CD4-positive, alpha-beta T cell treated with Interleukin-1 beta for 1 hour (primary cell): Measurements from ENCODE around the gene PCDHB3.
"Not testable (repeated sequence)": the region's sequence is repeated elsewhere in the genome, so short reads cannot be mapped to it uniquely, and the experiment has no call there.

Source experiments
- DNase-seq, 2 donors: peaks; one replicate each; pipeline ENCODE4 v3.0.0-alpha.2; 2020 to 2022

PCDHB3 gene

GRCh38 chr5:141100243-141100805 lies at the start of gene PCDHB3:
Gene PCDHB3 (plus strand): TSS chr5:141100473. CDS start chr5:141100650, 177 bp downstream.
- DNase-seq: no peak

DNA sequence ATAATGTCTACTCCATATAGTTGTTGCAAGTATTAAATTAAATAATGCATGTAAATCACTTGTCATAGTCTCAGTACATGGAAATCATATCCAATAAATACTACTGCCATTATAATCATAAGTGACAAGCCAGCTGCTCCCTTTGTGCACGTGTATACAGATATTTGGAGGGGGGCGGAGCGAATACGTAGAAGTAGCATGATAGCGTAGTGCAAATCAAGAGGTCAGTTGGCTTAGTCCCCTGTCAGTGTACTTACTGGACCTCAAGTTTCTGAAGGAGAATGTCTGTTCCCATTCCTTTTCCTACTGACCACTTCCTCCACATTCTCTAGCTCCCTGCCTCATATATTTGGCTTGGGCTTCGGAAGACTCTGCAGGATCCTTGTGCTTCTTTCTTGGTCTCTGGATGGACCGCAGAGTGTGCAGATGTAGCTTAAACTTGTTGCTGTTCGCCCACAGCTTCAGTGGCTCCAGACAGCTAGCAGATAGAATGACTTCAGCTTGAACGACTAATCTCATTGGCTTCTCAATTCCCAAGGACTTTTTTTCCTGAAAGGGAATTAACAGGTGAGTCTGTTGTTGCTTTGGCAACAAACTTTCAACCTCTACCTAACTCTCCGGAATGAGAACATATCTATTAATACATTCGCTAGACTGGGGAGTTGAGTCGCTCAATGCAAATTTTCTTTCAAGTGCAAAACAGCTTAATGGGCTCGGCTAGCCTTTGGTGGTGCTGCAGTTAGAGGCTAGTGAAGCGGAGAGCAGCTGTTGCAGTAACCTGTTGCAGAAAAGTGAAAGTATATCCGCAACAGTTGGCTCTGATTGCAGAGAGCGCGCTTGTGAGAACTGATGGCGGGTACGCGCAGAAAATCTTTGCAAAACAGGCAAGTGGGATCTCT lies 49.4 kb upstream of the PCDHB3 start, which contains the start of gene PCDHB1:
TSS of gene PCDHB1 (plus strand) at position 753 of the 899 bp plus-strand sequence. CDS start at position 850, 97 bp downstream.
- DNase-seq: no peak

DNA sequence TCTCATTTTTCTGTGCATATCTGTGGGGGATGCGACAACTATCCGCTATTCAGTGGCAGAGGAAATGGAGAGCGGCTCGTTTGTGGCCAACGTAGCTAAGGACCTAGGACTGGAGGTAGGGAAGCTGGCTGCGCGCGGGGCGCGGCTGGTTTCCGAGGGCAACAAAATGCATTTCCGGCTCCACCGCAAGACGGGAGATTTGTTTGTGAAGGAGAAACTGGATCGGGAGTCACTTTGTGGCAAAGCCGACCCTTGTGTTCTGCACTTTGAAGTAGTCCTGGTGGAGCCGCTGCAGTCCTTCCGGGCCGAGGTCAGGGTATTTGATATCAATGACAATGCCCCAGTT lies 48.8 kb upstream of the PCDHB3 start:
- DNase-seq: no peak

- DNase-seq: no peak
Observed at GRCh38 chr5:141077826-141078225, 22.4 kb upstream of the PCDHB3 start.

GRCh38 chr5:141082228-141082627 lies 18.0 kb upstream of the PCDHB3 start:
- DNase-seq: no peak

DNA sequence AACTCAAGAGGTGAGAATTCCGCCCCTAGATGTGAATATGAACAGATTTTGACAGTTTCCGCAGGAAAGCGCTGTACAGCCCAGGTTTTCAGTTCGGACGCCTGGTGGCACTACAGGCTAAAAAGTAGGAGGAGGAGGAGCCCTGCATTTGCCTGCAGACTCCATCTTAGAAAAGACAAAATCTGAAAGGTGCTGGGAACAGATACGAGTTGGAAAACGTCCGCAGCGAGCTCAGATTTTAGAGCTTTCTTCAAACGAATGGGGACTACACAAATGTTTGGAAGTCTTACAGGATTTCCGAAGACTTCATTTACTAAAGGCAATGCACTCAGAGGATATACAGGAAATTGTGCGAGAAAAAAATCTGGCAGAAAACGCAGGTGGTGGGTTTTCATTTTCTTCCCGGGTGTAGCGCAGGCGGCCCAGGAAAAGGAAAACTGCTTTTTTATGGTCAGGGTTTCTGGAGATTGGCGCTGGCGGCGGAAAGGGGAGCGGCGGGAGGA lies 15.7 kb upstream of the PCDHB3 start:
- DNase-seq: peak; percentile 27 to 45

DNA sequence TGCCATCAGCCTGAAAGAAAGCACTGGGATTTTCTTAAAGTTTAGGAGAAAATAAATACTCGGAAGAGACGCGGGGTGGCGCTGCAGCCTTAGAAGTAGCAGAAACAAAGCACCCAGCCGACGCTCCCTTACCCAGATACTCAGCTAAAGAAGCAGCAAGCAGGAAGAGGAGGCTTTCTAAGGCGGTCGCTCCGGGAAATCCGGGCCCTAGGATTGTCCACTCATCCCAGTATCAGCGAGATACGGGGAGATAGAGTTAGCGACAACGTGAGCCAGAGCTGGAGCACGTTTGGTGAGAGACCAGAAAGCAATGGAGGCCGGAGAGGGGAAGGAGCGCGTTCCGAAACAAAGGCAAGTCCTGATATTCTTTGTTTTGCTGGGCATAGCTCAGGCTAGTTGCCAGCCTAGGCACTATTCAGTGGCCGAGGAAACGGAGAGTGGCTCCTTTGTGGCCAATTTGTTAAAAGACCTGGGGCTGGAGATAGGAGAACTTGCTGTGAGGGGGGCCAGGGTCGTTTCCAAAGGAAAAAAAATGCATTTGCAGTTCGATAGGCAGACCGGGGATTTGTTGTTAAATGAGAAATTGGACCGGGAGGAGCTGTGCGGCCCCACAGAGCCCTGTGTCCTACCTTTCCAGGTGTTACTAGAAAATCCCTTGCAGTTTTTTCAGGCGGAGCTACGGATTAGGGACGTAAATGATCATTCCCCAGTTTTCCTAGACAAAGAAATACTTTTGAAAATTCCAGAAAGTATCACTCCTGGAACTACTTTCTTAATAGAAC lies 5.6 kb upstream of the PCDHB3 start, which contains the start of gene PCDHB2:
TSS of gene PCDHB2 (plus strand) at position 135 of the 782 bp plus-strand sequence. CDS start at position 311, 176 bp downstream.
- no peak for DNase-seq

DNA sequence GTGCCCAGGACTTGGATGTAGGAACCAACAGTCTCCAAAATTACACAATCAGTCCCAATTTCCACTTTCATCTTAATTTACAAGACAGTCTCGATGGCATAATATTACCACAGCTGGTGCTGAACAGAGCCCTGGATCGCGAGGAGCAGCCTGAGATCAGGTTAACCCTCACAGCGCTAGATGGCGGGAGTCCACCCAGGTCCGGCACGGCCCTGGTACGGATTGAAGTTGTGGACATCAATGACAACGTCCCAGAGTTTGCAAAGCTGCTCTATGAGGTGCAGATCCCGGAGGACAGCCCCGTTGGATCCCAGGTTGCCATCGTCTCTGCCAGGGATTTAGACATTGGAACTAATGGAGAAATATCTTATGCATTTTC lies 5.0 kb upstream of the PCDHB3 start:
- no peak for DNase-seq

GRCh38 chr5:141096181-141096580 lies 4.1 kb upstream of the PCDHB3 start:
- DNase-seq: not testable (repeated sequence)

GRCh38 chr5:141096586-141096985 lies 3.7 kb upstream of the PCDHB3 start:
- DNase-seq: not testable (repeated sequence)

DNA sequence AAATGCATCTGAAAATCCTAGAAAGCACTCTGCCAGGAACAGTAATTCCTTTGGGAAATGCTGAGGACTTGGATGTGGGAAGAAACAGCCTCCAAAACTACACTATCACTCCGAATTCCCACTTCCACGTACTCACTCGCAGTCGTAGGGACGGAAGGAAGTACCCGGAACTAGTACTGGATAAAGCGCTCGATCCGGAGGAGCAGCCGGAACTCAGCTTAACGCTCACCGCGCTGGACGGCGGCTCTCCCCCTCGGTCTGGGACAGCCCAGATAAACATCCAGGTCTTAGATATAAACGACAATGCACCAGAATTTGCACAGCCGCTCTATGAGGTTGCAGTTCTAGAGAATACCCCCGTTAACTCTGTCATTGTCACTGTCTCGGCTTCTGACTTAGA lies 786 bp downstream of the PCDHB3 start:
- no peak for DNase-seq

DNA sequence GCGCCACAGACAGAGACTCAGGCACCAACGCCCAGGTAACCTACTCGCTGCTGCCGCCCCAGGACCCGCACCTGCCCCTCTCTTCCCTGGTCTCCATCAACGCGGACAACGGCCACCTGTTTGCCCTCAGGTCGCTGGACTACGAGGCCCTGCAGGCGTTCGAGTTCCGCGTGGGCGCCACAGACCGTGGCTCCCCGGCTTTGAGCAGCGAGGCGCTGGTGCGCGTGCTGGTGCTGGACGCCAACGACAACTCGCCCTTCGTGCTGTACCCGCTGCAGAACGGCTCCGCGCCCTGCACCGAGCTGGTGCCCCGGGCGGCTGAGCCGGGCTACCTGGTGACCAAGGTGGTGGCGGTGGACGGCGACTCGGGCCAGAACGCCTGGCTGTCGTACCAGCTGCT lies 1.8 kb downstream of the PCDHB3 start:
- DNase-seq: not testable (repeated sequence)

- not testable (repeated sequence) for DNase-seq
Observed at GRCh38 chr5:141102471-141102870, 2.2 kb downstream of the PCDHB3 start.

GRCh38 chr5:141105350-141105749 lies 5.1 kb downstream of the PCDHB3 start:
- DNase-seq: no peak

DNA sequence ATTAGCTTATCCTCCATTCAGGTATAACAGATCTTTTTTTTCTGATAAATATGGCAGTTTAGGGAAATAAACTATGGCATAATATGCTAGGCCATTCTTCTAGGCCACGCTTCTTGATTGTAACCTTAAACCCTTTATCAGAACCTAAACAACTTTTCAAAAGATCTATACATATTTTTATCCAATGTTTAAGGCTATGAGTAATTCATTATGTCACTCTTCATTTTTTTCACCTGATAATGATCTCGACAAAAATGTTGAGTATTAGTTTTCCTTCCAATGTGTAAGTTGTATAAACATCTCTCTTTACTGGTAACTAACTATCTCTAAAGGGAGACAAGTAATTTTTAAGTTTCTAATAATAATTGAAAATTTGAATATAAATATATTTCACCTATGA lies 19.0 kb downstream of the PCDHB3 start:
- DNase-seq: no peak

DNA sequence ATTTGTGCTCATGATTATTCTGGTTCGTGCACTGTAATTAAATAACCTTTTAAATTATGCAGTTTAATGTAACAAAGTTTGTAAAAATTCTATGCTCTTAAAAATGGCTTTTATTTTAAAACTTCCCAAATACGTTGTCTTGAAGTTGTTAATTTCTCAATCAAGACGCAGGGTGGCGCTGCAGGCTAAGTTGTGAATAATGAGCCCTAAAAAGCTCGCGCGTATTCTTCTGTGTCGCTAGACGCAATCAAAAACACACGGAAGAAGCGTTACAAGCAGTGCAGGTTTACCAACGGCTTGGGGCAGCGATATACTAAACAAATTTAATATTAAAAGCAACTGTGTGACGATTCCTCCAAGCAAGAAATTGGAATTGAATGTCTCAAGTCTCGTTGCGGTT lies 21.3 kb downstream of the PCDHB3 start, which contains the start of gene PCDHB4:
TSS of gene PCDHB4 (plus strand) at position 256 of the 400 bp plus-strand sequence. CDS start 181 bp downstream, outside the sequence.
- DNase-seq: no peak

GRCh38 chr5:141121985-141122384 lies 21.7 kb downstream of the PCDHB3 start:
- DNase-seq: no peak

DNA sequence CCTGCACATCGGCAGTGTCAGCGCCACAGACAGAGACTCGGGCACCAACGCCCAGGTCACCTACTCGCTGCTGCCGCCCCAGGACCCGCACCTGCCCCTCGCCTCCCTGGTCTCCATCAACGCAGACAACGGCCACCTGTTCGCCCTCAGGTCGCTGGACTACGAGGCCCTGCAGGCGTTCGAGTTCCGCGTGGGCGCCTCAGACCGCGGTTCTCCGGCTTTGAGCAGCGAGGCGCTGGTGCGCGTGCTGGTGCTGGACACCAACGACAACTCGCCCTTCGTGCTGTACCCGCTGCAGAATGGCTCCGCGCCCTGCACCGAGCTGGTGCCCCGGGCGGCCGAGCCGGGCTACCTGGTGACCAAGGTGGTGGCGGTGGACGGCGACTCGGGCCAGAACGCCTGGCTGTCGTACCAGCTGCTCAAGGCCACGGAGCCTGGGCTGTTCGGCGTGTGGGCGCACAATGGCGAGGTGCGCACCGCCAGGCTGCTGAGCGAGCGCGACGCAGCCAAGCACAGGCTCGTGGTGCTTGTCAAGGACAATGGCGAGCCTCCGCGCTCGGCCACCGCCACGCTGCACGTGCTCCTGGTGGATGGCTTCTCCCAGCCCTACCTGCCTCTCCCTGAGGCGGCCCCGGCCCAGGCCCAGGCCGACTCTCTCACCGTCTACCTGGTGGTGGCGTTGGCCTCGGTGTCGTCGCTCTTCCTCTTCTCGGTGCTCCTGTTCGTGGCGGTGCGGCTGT lies 23.3 kb downstream of the PCDHB3 start:
- not testable (repeated sequence) for DNase-seq

GRCh38 chr5:141127305-141127704 lies 27.0 kb downstream of the PCDHB3 start:
- DNase-seq: no peak

DNA sequence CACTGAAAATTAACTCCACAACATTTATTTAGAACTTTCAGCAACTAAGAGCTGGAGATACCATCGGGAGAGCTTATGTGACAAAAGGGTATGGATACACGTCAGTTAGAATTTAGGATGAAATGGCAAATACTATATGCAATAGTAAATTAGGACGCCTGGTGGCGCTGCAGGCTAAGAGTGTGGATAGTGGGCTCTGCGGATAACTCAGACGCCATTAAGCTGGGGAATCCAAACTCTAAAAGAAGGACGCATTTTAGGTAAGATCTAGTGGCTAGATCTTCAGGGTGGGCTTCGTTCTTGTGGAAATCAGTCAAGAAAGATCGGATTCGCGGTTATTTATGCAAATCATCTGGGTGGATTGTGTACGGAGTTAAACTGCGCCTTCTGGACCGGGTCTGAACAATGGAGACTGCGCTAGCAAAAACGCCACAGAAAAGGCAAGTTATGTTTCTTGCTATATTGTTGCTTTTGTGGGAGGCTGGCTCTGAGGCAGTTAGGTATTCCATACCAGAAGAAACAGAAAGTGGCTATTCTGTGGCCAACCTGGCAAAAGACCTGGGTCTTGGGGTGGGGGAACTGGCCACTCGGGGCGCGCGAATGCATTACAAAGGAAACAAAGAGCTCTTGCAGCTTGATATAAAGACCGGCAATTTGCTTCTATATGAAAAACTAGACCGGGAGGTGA lies 34.9 kb downstream of the PCDHB3 start, which contains the start of gene PCDHB5:
TSS of gene PCDHB5 (plus strand) at position 177 of the 688 bp plus-strand sequence. CDS start at position 406, 229 bp downstream.
- DNase-seq: peak in 1 of 2 donors; percentile 2

DNA sequence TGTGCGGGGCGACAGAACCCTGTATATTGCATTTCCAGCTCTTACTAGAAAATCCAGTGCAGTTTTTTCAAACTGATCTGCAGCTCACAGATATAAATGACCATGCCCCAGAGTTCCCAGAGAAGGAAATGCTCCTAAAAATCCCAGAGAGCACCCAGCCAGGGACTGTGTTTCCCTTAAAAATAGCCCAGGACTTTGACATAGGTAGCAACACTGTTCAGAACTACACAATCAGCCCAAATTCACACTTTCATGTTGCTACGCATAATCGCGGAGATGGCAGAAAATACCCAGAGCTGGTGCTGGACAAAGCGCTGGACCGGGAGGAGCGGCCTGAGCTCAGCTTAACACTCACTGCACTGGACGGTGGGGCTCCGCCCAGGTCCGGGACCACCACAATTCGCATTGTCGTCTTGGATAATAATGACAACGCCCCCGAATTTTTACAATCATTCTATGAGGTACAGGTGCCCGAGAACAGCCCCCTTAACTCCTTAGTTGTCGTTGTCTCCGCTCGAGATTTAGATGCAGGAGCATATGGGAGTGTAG lies 35.5 kb downstream of the PCDHB3 start:
- DNase-seq: no peak
